GM12872 (cell line): ENCODE data around the gene RILPL1.

Experiments
- TF ChIP-seq, protein P1 (sequence below): IDR thresholded peaks from 3 replicates; pipeline ENCODE4 v1.5.1; 2011; ENCODE audit warnings: low read depth, mild to moderate bottlenecking, low read length, moderate library complexity; ENCODE audit not compliant: insufficient read depth

Gene RILPL1

DNA sequence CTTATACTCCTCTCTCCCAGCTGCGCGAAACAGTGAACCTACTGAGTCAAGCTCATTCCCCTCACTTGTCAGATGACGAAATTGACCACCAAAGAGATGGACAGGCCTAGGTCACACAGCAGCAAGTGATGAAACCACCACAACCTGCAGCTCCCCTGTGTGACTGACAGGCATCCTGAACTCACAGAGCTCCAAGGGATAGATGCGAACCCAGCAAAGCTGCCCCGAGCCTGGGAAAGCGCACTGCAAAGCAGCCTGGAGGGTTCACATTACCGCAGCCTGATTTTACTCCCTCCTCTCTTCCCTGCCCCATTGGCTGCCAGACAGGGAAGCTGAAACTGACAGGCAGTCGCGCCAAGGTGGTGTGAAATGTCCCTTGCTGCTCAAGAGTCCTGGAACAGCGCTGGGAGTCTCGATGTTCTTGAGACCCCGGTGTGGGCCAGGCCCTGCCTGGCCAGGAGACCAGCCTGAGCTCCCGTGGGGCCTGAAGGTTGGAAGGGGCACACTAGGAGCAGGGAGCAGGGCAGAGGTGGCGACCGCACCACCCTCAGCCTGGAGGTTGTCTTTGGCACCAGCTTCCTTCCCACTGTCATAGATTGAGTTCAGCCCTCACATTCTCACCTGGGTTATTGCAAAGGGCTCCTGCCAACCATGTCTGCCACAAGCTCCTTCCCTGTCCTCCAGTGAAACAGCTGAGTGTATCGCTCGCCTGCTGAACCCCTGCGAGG lies 39.2 kb downstream of the RILPL1 start:
- TF ChIP-seq, protein P1, sequence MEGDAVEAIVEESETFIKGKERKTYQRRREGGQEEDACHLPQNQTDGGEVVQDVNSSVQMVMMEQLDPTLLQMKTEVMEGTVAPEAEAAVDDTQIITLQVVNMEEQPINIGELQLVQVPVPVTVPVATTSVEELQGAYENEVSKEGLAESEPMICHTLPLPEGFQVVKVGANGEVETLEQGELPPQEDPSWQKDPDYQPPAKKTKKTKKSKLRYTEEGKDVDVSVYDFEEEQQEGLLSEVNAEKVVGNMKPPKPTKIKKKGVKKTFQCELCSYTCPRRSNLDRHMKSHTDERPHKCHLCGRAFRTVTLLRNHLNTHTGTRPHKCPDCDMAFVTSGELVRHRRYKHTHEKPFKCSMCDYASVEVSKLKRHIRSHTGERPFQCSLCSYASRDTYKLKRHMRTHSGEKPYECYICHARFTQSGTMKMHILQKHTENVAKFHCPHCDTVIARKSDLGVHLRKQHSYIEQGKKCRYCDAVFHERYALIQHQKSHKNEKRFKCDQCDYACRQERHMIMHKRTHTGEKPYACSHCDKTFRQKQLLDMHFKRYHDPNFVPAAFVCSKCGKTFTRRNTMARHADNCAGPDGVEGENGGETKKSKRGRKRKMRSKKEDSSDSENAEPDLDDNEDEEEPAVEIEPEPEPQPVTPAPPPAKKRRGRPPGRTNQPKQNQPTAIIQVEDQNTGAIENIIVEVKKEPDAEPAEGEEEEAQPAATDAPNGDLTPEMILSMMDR, result no peak

DNA sequence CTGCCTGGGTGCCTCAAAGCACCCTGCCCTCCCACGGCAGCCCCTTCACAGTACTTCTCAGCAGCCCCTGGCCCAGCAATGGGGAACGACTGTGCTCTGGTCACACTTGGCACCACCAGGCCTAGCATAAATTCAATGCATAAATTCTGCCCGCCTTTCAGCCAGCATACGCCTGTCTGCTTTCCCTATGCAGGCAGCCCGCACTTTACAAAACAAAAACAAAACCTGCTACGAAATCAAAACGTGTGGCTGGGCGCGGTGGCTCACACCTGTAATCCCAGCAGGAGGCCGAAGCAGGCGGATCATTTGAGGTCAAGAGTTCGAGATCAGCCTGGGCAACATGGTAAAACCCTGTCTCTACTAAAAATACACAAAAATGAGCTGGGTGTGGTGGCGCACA lies 42.0 kb downstream of the RILPL1 start:
- TF ChIP-seq, protein P1, result no peak

DNA sequence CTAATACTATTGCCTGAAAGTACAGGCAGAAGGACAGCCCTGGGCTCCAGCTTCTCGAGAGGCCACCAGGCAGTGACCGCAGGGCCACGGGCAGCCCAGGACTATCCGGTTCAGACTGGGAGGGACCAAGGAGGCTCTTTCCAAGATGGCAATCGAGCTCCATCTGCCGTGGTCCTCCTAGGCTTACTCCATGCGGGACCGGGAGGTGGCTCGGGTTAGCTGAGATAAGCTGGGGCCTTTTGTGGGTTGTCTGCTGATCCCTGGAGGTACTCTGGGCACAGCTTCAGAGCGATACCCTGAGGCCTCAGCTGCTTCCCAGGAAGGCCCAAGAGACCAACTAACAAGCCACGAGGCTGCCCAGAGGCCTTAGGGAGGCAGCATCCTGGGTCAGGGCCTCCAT lies 42.5 kb downstream of the RILPL1 start:
- TF ChIP-seq, protein P1, result no peak

DNA sequence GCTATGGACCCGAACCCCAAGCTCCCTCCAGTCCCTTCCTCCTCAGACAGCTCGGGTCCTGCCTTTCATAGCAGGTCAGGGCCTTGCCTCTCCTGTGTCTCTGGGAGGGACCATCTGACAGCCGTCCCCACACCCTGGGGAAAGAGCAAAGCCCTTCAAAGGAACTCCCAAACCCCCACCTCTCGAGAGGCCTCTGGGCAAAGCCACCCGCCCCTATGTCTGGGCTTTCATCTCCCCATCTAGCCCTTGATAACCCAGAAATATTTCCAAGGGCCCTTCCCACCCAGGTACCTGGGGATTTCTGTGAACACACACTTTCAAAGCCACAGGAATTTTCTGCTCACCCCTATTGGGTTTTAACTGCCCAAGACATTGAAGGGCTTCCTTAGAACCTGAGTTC lies 43.4 kb downstream of the RILPL1 start:
- TF ChIP-seq, protein P1, result no peak

DNA sequence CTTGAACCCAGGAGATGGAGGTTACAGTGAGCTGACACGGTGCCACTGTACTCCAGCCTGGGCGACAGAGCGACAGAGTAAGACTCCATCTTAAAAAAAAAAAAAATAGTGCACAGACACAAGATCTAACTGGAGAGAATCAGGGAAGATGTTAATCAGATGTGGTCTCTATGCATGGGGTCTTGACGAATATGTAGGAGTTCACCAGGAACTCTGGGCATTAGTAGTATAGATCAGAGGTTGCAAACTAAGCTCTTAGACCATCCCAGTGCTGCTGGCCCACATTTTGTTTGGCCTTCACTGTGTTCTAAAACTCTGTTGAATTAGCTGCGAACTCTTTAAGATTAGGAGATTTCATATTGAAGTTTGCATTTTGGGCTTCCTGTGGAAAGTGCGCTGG lies 43.9 kb downstream of the RILPL1 start:
- TF ChIP-seq, protein P1, result no peak

DNA sequence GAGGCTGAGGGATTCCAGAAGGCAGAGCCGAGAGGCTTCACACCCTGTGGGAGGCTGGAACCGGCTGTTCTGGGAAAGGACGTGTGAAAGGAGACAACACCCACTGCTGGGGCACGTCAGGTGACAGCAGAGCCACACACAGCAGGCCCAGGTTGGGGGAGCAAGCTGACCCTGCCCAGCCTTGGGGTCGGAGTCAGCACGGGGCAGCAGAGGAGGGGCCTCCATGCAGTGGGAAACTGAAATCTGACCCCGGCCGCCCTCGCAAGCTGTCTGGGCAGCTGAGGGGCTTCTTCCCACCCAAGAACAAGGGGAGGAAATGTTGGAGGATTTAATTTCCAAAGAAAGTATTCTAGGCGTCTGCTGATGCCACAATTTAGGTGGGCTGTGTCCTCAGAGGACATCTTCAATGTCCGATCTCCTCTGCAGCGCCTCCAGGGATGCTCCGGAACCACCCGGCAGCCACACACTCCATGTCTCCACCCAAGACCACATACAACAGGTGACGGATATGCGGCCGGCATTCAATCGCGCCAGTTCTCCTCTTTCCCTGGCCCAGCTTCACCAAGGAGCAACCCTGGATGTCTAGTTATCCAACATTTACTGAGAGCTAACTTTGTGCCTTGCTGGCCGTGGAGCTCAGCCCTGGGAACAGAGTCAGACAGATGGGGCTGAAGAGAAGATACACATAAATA lies 44.8 kb downstream of the RILPL1 start:
- TF ChIP-seq, protein P1, result no peak

DNA sequence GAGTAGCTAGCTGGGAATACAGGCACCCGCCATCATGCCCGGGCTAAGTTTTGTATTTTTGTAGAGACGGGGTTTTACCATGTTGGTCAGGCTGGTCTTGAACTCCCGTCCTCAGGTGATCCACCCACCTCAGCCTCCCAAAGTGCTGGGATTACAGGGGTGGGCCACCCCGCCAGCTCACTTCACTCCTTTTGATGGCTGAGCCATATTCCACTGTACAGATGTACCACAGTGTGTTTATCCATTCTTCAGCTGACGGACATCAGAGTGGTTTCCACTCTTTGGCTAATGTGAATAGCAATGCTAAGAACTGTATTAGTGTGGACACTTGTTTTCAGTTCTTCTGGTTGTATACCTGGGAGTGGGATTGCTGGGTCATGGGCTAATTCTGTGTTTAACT lies 46.1 kb downstream of the RILPL1 start:
- TF ChIP-seq, protein P1, result no peak
